HepG2 (cell line): ENCODE data around the gene FSTL1. TPM values are rescaled to one million over a fixed set of nuclear protein-coding genes. Genes with fewer than 3 reads are reported as not detected.

Experiments used
- IRX3 ChIP-seq: sonication (generic); formaldehyde crosslinking; IDR thresholded peaks from 2 replicates; pipeline ENCODE4 v1.8.1; 2023; ENCODE audit warnings: mild to moderate bottlenecking, low read depth, missing genetic modification reagents, borderline replicate concordance
- RFX5 ChIP-seq: IDR thresholded peaks from 2 replicates; pipeline ENCODE4 v1.6.1; 2011; ENCODE audit warnings: low read depth, low read length, improper control_type of control experiment
- ZFP1 ChIP-seq: IDR thresholded peaks from 2 replicates; pipeline ENCODE4 v1.6.1; 2016
- polyA plus RNA-seq, 8 experiments: library from polyadenylated mRNA; depleted of rRNA in 3 of 8; stranded (reverse) in 7 of 8; unstranded in 1 of 8; fragments of >200 nt; fragmentation: Illumina TruSeq in 4 of 8; extraction: Trizol in 4 of 8; gene quantifications; 2 replicates each; pipeline versions ENCODE4 v1.2.1 to v1.2.3, GENCODE V29; 2011 to 2016; ENCODE audit warnings: low read depth in 4 of 8, missing spikeins in 1 of 8, mixed read lengths in 1 of 8; ENCODE audit not compliant: insufficient read depth in 1 of 8
- total RNA-seq, 5 experiments: library from RNA; depleted of rRNA; stranded (reverse); fragments of >200 nt; fragmentation: Illumina TruSeq; extraction: Trizol; gene quantifications; 2 replicates each; pipeline ENCODE4 v1.2.3, GENCODE V29; 2016; ENCODE audit warnings: low read depth in 1 of 5
- TF ChIP-seq, protein P1 (sequence below): sonication (generic); formaldehyde crosslinking; IDR thresholded peaks from 2 replicates; pipeline ENCODE4 v1.8.1; 2022; ENCODE audit warnings: low read depth, mild to moderate bottlenecking, missing genetic modification reagents
- TF ChIP-seq, protein P2 (sequence below): sonication (generic); formaldehyde crosslinking; IDR thresholded peaks from 2 replicates; pipeline ENCODE4 v1.5.0; 2020; ENCODE audit warnings: missing genetic modification reagents, mild to moderate bottlenecking, borderline replicate concordance
- TF ChIP-seq, protein P3 (sequence below): sonication (generic); formaldehyde crosslinking; IDR thresholded peaks from 2 replicates; pipeline ENCODE4 v1.4.0; 2020; ENCODE audit warnings: missing genetic modification reagents
- TF ChIP-seq, protein P4 (sequence below): sonication (generic); formaldehyde crosslinking; conservative IDR thresholded peaks from 2 replicates; pipeline ENCODE4 v1.4.0; 2020; ENCODE audit warnings: missing genetic modification reagents
- TF ChIP-seq, protein P5 (sequence below): sonication (generic); formaldehyde crosslinking; IDR thresholded peaks from 2 replicates; pipeline ENCODE4 v1.4.0; 2020; ENCODE audit warnings: missing genetic modification reagents, mild to moderate bottlenecking, borderline replicate concordance
- TF ChIP-seq, protein P6 (sequence below): sonication (generic); formaldehyde crosslinking; IDR thresholded peaks from 2 replicates; pipeline ENCODE4 v1.4.0; 2020; ENCODE audit warnings: missing genetic modification reagents

Gene FSTL1
- total and polyA plus RNA-seq, 2 of the 13 experiments (the other 11 are each of a cell fraction or from before 2014, with no cell fraction given), result 0.07 to 0.29 TPM

DNA sequence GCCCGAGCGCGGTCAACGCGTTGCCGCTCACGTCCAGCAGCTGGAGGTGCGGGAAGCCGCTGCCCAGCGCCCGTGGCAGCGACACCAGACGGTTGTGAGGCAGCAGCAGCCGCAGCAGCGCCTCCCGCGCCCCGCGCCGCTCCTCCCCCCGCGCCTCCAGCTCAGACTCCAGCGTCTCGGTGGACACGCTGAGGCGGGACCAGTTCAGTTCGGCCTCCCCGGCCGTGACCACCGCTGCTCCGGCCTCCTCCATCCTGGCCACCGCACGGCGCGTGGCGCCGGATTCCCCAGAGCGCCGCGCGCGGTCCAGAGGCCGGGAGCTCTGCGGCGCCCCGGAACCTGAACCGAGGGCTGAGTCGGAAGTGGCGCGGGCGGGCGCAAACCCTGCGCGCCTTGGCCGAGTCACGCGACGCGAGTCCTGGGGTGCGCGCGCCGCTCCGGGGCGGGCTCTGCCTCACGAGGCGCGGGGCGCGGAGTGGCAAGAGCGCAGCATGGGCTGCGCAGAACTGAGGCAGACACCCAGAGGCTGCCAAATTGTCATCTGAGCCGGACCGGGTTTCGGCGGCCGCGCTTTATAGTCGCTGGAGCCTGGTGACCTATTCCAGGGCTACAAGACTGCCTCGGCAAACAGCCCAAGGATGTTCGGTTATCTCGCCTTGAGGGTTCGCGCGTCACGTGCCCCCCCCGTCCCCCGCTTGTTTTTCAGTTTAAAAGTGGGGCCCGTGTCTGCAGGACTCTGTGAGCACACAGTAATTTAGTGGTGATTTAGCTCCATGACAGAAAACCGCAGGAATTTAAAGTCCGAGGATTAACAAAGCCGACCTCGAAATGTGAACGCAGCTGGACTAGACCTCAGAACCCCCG lies 101.6 kb downstream of the FSTL1 start, which contains the start of gene LRRC58 (continued):
- TF ChIP-seq, protein P1, sequence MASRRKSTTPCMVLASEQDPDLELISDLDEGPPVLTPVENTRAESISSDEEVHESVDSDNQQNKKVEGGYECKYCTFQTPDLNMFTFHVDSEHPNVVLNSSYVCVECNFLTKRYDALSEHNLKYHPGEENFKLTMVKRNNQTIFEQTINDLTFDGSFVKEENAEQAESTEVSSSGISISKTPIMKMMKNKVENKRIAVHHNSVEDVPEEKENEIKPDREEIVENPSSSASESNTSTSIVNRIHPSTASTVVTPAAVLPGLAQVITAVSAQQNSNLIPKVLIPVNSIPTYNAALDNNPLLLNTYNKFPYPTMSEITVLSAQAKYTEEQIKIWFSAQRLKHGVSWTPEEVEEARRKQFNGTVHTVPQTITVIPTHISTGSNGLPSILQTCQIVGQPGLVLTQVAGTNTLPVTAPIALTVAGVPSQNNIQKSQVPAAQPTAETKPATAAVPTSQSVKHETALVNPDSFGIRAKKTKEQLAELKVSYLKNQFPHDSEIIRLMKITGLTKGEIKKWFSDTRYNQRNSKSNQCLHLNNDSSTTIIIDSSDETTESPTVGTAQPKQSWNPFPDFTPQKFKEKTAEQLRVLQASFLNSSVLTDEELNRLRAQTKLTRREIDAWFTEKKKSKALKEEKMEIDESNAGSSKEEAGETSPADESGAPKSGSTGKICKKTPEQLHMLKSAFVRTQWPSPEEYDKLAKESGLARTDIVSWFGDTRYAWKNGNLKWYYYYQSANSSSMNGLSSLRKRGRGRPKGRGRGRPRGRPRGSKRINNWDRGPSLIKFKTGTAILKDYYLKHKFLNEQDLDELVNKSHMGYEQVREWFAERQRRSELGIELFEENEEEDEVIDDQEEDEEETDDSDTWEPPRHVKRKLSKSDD (CRISPR knock-in tag), result peak; percentile 61; the same call in 1 of the 2 replicates
- TF ChIP-seq, protein P2, sequence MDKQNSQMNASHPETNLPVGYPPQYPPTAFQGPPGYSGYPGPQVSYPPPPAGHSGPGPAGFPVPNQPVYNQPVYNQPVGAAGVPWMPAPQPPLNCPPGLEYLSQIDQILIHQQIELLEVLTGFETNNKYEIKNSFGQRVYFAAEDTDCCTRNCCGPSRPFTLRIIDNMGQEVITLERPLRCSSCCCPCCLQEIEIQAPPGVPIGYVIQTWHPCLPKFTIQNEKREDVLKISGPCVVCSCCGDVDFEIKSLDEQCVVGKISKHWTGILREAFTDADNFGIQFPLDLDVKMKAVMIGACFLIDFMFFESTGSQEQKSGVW (CRISPR knock-in tag), result no peak
- TF ChIP-seq ZFP1 (CRISPR knock-in tag) (no peak; the same call in 1 of the 2 replicates), RFX5 (no peak), IRX3 (CRISPR knock-in tag) (no peak; the same call in 1 of the 2 replicates)
- TF ChIP-seq, protein P3, sequence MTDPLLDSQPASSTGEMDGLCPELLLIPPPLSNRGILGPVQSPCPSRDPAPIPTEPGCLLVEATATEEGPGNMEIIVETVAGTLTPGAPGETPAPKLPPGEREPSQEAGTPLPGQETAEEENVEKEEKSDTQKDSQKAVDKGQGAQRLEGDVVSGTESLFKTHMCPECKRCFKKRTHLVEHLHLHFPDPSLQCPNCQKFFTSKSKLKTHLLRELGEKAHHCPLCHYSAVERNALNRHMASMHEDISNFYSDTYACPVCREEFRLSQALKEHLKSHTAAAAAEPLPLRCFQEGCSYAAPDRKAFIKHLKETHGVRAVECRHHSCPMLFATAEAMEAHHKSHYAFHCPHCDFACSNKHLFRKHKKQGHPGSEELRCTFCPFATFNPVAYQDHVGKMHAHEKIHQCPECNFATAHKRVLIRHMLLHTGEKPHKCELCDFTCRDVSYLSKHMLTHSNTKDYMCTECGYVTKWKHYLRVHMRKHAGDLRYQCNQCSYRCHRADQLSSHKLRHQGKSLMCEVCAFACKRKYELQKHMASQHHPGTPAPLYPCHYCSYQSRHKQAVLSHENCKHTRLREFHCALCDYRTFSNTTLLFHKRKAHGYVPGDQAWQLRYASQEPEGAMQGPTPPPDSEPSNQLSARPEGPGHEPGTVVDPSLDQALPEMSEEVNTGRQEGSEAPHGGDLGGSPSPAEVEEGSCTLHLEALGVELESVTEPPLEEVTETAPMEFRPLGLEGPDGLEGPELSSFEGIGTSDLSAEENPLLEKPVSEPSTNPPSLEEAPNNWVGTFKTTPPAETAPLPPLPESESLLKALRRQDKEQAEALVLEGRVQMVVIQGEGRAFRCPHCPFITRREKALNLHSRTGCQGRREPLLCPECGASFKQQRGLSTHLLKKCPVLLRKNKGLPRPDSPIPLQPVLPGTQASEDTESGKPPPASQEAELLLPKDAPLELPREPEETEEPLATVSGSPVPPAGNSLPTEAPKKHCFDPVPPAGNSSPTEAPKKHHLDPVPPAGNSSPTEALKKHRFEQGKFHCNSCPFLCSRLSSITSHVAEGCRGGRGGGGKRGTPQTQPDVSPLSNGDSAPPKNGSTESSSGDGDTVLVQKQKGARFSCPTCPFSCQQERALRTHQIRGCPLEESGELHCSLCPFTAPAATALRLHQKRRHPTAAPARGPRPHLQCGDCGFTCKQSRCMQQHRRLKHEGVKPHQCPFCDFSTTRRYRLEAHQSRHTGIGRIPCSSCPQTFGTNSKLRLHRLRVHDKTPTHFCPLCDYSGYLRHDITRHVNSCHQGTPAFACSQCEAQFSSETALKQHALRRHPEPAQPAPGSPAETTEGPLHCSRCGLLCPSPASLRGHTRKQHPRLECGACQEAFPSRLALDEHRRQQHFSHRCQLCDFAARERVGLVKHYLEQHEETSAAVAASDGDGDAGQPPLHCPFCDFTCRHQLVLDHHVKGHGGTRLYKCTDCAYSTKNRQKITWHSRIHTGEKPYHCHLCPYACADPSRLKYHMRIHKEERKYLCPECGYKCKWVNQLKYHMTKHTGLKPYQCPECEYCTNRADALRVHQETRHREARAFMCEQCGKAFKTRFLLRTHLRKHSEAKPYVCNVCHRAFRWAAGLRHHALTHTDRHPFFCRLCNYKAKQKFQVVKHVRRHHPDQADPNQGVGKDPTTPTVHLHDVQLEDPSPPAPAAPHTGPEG (CRISPR knock-in tag), result peak; percentile 100
- TF ChIP-seq, protein P4, sequence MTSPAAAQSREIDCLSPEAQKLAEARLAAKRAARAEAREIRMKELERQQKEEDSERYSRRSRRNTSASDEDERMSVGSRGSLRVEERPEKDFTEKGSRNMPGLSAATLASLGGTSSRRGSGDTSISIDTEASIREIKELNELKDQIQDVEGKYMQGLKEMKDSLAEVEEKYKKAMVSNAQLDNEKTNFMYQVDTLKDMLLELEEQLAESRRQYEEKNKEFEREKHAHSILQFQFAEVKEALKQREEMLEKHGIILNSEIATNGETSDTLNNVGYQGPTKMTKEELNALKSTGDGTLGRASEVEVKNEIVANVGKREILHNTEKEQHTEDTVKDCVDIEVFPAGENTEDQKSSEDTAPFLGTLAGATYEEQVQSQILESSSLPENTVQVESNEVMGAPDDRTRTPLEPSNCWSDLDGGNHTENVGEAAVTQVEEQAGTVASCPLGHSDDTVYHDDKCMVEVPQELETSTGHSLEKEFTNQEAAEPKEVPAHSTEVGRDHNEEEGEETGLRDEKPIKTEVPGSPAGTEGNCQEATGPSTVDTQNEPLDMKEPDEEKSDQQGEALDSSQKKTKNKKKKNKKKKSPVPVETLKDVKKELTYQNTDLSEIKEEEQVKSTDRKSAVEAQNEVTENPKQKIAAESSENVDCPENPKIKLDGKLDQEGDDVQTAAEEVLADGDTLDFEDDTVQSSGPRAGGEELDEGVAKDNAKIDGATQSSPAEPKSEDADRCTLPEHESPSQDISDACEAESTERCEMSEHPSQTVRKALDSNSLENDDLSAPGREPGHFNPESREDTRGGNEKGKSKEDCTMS (CRISPR knock-in tag), result no peak
- TF ChIP-seq, protein P5, sequence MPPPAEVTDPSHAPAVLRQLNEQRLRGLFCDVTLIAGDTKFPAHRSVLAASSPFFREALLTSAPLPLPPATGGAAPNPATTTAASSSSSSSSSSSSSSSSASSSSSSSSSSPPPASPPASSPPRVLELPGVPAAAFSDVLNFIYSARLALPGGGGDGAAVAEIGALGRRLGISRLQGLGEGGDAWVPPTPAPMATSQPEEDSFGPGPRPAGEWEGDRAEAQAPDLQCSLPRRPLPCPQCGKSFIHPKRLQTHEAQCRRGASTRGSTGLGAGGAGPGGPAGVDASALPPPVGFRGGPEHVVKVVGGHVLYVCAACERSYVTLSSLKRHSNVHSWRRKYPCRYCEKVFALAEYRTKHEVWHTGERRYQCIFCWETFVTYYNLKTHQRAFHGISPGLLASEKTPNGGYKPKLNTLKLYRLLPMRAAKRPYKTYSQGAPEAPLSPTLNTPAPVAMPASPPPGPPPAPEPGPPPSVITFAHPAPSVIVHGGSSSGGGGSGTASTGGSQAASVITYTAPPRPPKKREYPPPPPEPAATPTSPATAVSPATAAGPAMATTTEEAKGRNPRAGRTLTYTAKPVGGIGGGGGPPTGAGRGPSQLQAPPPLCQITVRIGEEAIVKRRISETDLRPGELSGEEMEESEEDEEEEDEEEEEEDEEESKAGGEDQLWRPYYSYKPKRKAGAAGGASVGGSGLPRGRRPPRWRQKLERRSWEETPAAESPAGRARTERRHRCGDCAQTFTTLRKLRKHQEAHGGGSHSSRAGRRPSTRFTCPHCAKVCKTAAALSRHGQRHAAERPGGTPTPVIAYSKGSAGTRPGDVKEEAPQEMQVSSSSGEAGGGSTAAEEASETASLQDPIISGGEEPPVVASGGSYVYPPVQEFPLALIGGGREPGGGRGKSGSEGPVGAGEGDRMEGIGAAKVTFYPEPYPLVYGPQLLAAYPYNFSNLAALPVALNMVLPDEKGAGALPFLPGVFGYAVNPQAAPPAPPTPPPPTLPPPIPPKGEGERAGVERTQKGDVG (CRISPR knock-in tag), result peak; percentile 60; the same call in 1 of the 2 replicates
- TF ChIP-seq, protein P6, sequence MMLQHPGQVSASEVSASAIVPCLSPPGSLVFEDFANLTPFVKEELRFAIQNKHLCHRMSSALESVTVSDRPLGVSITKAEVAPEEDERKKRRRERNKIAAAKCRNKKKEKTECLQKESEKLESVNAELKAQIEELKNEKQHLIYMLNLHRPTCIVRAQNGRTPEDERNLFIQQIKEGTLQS (CRISPR knock-in tag), result no peak; the same call in 1 of the 2 replicates
